NCI-H524 (cell line): ENCODE results near the gene MFAP2.

Experiments
- DNase-seq, 2 experiments: peaks; one replicate each; lab custom pipeline; 2025; lab: John Stamatoyannopoulos, UW

The MFAP2 gene, protein sequence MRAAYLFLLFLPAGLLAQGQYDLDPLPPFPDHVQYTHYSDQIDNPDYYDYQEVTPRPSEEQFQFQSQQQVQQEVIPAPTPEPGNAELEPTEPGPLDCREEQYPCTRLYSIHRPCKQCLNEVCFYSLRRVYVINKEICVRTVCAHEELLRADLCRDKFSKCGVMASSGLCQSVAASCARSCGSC

DNA sequence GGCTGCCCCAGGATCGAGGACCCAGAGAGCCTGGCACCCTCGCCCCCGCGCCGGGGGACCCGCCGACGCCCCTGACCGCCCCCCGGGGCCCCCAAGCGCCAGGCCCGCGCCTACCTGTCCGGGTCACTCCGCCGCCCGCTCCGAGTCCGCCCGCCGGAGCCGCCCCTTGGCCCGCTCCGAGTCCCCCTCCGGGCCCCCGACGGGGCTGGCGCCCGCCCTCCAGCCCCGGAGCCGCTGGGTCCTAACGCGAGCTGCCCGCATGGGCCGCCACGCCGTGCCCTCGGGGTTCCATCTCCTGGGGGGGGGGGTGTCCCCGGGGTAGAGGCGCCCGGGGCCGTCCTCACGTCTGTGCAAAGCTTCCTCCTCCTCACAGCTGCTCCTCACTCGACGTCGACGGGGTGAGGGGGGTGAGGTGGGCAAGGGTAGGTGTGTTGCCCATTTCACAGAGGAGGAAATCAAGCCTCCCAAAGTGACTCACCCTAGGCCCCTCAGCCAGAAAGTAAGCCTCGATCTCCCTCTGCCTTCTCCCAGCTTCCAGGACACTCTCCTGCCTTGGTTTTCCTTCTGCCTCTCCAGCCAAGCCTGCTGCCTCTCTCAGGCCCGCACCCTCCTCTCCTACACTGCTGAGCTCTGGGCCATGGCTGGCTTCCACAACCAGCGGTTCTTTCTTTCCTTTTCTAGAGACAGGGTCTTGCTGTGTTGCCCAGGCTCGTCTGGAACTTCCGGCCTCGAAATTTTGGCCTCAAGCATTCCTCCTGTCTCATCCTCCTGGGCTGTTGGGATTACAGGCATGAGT is at the start of gene MFAP2:
Gene MFAP2 (minus strand): TSS at position 148 of the 796 bp plus-strand sequence. CDS start 2,347 bp downstream, outside the sequence.
- DNase-seq = no peak

DNA sequence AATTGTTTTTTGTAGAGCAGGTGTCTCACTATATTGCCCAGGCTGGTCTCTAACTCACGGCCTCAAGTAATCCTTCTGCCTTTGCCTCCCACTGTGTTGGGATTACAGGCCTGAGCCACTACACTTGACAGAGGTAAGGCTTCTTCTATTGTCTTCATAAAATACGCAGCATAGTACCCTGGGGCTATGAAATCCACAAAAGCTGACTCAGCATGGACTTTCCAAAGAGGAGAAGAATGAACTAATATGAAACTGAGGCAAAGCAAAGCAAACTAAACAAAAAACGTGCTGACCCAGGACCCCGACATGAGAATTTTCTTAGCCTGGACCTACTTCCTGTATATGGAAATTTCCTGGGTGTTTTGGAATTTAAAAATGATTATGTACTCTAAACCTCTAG is 49.8 kb upstream of the MFAP2 start:
- DNase-seq = no peak

DNA sequence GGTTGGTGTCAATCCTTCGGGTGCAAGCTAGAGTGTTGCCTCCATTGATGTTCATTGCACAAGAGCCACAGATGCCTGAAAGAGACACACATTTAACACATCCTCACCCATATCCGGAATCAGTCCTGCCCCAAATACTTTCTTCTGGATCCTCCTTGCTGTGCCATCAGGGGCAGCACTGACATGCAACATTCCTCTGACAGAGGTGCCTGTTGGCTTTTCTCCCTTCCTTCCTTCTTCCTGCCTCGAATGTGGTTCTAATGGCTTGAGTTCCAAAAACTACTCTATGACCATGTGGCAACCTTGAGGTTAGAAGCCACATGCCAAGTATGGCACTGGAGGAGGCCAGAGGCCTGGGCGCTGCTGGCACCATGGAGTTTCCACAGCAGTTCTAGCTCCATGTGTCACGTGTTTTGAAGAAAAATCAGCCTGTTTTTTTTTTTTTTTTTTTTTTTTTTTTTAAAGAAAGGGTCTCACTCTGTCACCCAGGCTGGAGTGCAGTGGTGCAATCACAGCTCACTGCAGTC is 48.3 kb upstream of the MFAP2 start:
- no peak for DNase-seq

DNA sequence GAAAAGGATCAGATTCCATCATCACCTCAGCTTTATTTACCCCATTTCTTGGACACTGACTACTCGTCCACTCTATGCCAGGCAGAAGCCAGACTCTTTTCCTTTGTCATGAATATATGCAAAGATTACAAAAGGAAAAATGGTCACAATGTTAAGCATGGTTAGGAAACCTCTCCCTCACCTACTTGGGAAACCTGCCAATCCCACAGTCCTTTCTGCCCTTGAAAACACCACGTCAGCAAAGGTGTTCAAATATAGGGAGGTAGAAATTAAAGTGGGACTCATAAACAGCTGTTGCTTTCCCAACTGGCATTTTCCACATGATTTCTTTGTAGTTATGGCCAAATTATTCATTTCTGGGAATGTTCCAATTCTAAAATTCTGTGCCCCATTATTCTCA is 47.5 kb upstream of the MFAP2 start:
- DNase-seq = no peak

DNA sequence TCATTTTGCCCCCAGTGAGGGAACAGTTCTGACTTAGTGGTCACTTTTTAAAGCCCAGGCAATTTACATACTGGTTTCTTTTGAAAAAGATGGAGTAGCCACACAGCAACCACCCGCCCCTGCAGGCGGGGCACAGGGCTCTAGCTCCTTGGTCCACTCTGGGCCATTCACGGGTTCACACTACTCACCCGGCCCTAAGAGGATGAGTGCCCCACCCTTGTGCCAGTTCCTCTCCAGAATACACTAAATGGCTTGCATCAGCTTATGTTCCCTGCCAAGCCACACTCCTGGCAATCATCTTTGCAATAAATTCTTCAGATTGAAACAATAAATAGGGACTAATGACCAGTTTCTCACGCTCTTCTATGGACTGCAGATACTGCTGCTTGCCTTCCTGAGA is 47.0 kb upstream of the MFAP2 start:
- no peak for DNase-seq

DNA sequence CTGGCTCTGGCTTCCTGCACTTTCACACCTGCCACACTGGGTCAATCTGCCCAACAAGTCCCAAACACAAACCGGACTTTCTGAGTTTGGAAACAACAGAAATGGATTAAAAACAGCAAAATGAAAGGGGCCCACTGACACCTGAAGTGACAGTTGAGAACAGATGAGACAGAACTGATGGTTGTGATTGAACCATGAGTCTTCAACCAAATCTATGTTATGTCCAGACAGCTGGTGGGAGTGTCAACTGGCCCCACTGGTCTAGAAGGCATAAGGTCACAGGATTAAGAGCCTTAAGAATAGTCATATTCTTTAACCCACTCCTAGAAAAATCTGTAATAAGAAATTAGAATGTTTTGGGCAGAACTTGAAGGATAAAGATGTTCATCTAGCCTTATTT is 44.3 kb upstream of the MFAP2 start:
- DNase-seq = no peak

DNA sequence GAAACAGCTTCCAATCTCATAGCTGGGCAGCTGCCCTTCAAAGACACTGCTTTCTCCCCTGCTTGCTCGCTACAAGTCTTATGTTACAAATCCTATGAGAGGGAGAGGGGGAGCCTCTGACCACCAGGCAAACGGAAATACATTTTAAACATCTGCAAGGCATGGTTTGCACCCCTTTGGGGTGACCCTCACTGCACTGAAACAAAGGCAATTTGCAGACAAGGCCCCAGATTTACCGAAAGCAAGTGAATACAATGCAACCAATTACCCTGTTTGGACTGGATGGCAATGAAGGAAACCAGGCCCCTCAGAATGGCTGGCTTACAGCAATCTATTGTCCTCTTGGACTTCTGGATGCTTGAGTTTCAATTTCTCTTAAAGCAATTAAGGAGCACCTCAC is 43.2 kb upstream of the MFAP2 start:
- no peak for DNase-seq

DNA sequence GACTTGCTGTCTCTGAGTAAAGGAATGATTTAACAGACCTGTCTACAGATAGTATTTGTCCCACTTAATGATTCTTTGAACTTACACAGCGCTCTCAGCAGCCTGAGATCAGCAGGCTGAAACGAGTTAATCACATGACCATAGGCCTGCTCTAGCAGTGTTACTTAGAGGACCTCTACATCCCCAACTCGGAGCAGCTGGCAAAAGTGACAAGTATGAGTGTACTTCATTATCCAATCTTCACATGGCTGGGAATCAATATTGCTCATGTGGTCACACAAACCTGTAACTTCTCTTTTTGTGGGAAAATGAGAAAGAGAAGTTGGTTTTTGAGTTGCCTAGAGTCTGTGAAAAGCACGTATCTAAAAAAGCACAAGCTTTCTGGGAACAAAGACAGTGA is 42.7 kb upstream of the MFAP2 start:
- no peak for DNase-seq

DNA sequence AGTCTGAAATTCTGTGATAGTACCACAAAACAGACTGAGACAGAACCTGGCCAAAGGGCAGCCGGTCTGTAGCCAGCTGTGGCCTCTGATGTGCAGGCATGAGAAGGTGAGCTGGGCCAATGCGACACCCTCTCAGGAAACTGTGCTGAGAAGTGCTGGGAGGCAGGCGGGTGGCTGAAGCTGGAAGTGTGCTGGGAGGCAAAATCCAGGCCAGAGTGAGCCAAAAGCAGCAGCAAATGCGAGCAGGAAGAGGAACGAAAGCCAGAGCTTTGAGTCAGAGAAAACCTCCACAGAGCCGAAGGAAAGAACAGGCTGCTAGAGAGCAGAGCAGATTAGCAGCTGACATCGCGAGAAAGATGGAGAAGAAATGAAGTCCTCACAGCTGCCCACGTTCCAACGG is 41.5 kb upstream of the MFAP2 start:
- no peak for DNase-seq

DNA sequence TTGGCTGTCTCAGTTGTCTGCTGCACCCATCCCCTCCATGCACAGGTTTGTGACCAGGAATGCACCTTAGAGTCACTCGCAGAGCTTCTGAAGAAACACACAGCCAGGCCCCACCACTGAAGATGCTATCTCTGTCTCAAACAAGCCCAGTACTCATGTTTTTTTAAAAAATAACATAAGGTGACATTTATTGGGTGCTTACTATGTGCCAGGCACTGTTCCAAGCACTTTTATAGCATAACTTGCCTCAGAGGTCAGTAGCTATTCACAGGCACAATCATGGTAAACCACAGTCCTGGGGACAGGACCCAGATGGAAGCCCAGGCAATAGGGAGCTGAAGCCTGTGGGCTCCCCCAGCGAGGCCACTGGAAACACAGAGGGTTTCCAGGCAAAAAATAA is 40.1 kb upstream of the MFAP2 start:
- no peak for DNase-seq

DNA sequence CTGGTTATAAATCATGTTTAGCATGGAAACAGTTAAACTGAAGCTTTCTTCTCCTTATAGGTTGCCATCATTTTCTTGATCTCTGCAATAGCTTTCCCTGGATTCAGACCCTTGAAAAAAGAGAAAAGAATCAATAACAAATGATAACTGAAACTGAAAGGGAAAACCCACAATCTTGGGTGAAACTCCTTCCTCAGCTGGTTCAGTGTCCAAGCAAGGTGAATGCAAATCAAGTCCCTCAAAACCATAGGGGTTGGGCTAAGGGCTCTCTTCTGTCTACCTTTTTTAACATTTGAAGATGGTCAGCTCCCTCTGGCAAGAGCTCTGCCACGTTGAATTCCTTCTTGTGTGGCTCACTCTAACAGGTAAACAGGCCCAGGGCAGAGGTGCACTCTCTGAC is 38.4 kb upstream of the MFAP2 start:
- no peak for DNase-seq

DNA sequence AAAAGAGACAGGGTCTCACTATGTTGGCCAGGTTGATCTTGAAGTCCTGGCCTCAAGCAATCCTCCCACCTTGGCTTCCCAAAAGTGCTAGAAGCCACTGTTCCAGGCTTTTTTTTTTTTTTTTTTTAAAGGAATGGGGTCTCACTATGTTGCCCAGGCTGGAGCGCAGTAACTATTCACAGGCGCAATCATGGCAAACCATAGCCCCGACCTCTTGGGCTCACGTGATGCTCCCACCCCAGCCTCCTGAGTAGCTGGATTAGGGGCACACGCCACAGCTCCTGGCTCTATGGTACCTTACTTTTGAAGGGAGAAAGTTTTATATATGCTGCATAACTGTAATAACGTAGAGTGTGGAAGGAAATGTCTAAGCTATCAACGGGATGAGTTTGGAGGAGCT is 37.0 kb upstream of the MFAP2 start:
- no peak for DNase-seq

DNA sequence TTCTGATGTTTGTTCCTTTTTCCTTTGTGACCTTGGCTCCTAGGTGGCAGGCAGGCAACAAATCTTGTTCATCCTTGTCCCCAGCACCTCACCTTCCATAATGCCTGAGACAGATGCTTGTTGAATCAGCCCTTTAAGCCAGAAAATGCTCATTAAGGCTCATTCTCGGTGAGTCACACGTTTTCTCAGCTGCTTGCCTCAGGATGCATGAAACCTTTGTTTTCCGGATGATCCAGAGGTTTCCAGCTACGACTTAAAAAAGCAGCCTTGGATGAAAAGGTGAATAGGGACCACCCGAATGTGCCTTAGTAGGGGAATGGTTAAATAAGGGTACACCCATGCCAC is 35.9 kb upstream of the MFAP2 start:
- DNase-seq = no peak

DNA sequence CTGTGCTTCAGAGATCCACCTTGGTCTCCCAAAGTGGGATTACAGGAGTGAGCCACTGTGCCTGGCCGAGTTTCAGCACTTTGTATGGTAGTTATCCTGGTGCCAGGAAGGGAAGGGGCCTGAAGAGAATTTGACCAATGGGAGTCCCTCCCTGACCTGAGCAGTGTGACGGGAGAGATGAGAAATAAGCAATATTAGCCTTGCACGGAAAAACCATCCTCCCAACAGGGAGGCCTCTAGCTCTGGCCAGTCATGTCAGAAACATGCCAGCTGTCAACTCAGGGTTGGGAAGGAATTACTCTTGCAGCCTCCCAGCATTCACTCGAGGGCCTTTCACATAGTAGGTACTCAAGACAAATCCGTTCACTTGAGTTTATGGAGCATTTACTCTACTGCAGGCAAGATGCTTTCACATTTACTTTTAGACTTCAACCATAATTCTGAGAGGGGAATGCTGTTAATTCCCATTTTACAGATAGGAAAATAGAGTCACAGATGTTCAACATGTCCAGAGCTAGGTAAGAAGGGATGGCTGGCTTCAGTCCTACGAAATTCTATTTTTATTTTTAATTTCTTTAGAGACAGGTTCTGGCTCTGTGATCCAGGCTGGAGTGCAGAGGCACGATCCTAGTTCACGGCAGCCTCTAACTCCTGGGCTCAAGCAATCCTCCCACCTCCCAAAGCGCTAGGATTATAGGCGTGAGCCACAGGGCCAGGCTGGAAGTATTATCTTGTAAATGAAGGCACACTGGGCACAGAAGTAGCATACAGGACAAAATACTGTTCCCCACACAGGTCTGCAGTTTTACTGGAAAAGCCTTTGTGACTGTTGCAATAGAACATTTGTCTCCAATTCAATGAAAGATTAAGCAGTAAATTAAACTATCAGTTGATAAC is 34.5 kb upstream of the MFAP2 start:
- DNase-seq = no peak

DNA sequence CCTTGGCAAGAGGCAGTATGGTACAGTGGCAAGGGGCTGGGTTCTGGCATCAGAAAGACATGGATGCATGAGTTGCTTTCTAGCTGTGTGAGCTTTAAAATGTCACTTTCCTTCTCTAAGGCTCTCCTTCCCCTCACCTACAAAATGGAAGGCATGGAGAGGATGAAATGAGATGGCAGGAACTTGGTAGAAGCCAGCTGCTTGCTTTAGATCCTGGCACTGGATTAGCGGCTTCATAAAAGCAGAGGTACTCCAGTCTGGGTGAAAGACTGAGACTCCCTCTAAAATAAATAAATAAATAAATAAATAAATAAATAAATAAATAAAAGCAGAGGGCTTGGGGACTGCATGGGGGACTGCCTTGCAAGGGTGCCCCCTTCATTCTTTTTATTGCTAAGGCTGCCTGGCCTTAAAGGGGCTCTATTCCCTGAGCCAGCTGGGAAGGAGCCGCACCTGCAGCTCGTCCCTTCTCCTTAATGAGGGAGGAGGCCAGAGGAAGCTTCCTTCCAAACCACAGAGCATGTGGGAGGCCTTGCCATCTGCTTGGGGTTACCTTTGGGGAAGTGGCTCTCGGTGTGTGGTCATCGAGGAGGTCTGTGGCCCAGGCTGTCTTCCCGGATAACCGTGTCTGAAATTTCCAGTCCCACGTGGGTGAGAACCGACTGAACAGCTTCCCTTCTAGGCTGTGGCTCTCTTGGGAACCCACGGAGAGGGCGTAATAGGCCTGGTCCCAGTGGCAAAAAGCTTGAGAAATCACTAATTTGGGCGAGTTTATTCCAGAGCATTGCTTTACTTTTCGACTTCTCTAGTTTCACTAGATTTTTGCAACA is 33.3 kb upstream of the MFAP2 start:
- no peak for DNase-seq

DNA sequence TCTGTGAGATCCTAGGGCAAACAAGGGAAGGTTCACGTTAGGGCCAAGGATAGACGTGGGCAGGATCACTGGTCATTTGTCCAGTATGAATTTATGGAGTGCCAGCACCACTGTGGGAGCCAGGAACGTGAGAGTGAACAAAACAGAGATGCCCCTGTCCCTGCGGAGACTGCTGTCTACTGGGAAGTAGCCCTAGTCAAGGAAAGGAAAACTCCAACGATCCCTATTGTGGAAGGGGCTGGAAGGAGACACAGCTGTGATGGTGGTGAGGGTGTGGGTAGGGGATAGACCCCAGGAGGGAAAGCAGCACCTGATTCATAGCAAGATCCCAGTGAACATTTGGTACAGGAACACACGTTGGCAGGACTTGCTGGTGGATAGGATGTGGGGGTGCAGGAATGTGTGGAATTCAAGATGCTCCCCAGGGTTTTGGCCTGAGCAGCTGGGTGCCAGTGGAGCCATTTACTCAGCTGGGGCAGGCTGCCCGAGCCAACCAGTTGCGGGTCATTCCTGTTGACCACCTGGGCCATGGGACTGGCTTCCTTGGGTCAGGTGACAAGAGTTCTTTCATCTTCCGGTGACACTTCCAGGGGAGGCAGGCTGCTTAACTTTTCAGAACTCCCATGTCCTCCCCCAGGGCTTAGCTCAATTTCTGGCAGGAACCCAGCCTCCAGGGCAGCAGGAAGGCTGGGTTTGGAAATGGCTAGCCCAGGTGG is 32.5 kb upstream of the MFAP2 start:
- DNase-seq = no peak

DNA sequence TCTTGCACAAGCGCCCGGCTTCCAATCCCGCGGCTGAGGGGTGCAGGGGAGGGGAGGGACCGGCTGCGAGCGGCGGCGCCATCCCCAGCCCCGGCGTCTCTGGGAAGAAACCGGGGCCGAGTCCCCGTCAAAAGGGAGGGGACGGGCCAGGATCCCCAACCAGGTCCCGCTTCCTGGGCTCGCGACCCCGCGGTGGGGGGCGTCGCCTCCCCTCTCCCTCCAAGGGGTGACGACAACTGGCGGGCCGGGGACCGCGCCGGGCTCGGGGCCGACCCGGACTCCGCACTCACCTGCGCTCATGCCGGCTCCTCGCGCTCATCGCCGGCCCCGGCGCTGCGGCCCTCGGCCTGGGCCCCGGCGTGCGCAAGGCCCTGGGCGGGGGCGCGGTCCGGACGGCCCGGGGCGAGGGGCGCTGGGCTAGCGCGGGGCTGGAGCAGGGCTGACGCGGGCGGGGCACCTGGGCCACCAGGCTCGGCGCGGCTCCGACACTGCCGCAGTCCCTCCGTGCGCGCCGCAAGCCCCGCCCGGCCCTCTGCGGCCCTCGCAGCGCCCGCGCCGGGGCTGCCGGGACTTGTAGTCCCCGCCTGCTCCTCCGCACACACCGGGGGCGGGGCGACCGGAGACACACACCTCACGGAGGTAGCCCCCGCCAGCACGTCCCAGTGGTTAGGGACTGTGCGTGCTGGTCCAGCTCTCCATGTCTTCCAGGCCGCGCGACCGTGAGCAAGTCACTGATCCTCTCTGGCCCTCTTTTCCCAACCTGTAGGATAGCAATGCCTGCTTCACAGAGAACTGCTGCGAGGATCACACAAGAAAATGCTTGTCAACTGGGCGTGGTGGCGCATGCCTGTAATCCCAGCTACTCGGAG is 31.3 kb upstream of the MFAP2 start, which contains the start of gene ATP13A2:
Gene ATP13A2 (minus strand): TSS at position 490 of the 869 bp plus-strand sequence. CDS start 190 bp downstream, at position 300.
- peak; percentile 27 to 77 for DNase-seq

DNA sequence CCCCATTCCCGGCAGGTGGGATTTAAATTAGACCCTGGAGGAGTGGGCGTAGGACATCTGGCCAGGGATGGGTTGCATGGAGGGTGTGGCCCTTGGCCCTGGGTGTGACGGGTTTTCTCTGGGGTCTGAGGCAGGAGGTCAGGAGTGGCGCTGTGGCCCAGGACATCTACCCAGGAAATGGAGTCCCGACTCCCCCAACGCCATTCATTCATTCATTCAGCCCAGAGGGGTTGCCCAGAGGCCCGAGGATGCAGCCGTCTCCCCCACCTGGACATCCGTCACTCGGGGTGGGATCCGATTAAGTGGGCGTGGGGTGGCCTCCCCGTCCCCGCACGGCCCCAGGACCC is 30.6 kb upstream of the MFAP2 start:
- no peak for DNase-seq

DNA sequence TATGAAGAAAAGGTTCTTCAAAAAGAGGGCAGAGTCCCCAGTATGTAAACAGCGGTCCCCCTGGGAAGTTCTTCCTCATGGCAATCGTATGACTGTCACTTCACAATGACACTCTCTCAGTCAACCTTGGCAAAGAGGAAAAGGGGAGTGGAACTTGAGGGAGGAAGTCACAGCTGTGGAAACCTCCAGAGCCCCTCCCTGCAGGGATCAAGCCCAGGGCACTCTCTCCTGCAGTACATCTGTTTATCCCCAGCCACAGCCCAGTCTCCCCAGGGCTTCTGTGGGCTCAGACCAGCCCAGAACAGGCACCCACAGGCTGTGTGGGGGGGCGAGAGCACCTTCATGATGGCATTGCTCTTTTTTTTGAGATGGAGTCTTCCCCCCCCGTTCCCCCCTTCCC is 29.3 kb upstream of the MFAP2 start:
- no peak for DNase-seq

DNA sequence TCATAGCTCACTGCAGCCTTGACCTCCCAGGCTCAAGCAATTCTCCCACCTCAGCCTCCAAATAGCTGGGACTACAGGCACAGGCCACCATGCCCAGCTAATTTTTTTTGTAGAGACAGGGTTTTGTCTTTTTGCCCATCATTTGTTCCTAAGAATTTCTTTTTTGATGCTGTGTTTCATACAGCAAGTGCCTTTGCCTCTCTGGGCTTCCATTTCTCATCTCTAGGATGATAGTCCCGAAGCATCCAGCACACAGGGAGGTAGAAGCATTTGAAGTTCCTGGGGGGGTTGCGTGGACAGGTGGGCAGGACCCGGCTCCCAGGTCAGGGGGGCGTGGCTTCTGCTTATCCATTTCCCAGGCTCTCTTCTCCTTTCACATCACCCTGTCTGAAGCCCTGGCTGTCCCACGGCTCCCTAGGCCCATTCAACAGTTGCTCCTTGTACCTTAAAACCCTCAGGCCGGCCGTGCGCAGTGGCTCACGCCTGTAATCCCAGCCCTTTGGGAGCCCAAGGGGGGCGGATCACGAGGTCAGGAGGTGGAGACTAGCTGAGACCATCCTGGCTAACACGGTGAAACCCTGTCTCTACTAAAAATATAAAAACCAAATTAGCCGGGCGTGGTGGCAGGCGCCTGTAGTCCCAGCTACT is 27.9 kb upstream of the MFAP2 start:
- no peak for DNase-seq
